ENCODE data around the gene ARHGEF26. TPM values are rescaled to one million over a fixed set of nuclear protein-coding genes. Genes with fewer than 3 reads are reported as not detected.

ARHGEF26 gene
- total RNA-seq, 2 experiments from 2014 or later: 0.14 to 0.16 TPM

Other genes with a start within 250 kb of the ARHGEF26 start
- gene DHX36, start 203.1 kb downstream of the ARHGEF26 start, total RNA-seq: 10 to 100 TPM; 56.3 to 74.6 TPM